OCI-M1 (cell line): ENCODE data around the gene FTCDNL1.

Experiments
- DNase-seq: peaks from one replicate; lab custom pipeline; 2025; lab: John Stamatoyannopoulos, UW

The FTCDNL1 gene

DNA sequence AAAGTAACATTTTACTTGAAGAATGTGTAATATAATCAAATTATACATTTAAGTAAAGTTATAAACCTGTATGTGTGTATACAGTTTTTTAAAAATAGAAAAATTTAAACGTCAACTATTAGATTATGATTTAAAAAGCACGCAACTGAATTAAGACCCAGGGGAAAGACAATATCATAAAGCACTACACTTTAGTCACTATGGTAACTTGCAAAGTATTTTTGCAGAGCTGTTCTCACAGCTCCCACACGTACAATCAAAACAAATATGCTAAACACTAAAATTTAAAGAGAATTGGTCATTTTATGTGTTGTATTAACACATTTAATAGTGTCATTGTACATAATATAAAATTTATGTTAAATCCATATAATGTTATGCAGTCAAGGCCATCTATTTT is 59.7 kb downstream of the FTCDNL1 start:
- no peak for DNase-seq

DNA sequence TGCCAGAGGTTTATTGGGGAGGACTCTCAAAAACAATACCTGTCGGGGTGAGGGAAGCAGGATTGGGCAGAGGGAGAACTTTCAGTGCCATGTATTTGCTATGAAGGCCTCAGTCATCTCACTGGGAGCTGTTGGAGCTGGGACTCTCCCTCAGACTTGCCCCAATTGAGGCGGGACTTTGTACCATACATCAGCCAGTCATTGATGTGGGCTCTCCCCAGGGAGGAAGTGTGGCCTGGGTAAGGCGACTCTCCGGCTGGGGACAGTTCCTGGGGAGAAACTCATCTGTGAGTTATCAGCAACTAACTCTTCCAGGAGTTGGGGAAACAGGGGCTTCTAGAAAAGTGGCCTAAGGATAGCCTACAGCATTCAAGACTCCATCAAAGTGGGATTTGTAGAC is 66.5 kb downstream of the FTCDNL1 start:
- no peak for DNase-seq

DNA sequence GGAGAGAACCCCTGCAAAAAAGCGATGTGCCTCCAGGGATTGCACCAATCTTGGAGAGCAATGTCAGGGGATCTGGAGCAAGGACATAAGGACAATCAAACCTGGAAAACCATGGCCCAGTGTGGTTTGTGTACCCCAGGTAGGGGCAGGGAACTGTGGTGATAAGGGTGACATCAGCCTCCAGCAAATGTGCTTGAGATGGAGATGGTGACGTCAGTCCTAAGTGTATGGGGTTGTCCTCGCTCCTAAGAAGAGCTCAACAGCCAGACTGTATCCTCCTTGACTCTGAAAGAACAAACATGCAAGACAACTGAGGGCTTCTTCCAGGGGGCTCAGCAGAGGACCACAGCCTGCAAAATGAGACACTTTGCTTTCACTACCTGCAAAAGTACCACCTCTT is 71.4 kb downstream of the FTCDNL1 start:
- no peak for DNase-seq

DNA sequence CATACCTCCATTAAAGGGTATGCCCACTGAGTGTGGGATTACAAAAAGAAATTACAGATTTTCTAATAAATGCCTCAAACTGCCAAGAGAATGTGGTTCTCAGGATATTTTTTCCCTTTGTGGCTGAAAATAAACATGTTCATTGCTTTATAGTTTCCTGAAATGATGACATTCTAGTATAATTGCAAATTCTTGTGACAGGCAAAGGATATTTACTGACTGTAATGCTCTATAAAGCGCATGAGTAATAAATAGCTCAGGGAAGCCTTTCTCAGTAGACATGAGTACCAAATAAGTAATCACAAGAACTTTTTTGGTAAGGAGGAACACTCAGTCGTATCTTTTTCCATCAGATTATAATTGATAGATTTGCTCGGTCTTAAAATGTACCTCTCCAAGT is 72.3 kb downstream of the FTCDNL1 start:
- DNase-seq = no peak

DNA sequence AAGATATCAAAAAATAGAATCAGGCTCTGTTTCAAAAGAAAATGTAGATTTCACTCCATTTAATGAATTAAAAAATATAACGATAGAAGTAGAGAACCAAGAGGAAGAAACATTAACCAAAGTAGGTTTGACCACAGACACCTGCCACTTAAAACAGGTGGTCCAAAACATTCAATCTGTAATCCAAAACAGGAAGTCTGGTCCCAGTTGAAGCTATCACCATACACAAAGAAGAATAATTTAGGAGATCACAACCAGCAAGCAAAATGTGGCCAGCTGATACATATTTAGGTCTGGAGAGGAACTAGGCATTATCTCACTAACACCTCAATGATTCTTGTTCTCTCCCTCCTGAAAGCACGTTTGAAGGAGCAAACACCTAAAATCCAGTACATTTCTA is 73.1 kb downstream of the FTCDNL1 start:
- DNase-seq = no peak

DNA sequence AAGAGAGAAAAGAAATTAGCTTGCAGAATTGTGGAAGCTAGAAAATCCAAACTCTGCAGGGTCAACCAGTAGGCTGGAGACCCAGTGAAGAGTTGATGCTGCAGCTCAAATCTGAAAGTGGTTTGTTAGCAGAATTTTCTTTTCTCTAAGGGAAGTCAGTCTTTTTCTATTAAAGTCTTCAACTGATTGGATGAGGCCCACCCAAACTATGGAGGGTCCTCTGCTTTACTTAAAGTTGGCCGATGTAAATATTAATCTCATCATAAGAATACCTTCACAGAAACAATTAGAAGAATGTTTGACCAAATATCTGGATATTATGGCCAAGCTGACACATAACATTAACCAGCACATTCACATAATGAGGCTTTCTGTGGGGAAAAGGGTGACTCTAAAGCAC is 73.7 kb downstream of the FTCDNL1 start:
- no peak for DNase-seq

DNA sequence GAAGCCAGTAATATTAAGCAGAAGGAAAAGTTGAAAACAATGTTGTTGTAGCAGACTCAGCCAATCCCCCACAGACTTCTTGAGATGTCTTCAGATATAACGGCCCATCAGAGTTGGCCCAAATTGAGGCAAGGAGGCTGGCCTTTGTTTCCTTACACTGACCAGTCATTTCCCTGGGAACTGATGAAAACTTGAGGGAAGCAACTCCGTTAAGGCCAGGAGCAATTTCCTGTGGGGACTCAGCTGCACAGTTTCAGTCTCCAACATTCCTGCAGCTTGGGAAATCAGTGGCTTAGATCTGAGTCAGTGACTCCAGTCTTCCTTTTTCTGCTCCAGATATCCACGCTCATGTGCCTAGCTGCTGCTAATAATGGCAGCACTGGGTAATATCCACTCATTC is 75.7 kb downstream of the FTCDNL1 start:
- DNase-seq = no peak

DNA sequence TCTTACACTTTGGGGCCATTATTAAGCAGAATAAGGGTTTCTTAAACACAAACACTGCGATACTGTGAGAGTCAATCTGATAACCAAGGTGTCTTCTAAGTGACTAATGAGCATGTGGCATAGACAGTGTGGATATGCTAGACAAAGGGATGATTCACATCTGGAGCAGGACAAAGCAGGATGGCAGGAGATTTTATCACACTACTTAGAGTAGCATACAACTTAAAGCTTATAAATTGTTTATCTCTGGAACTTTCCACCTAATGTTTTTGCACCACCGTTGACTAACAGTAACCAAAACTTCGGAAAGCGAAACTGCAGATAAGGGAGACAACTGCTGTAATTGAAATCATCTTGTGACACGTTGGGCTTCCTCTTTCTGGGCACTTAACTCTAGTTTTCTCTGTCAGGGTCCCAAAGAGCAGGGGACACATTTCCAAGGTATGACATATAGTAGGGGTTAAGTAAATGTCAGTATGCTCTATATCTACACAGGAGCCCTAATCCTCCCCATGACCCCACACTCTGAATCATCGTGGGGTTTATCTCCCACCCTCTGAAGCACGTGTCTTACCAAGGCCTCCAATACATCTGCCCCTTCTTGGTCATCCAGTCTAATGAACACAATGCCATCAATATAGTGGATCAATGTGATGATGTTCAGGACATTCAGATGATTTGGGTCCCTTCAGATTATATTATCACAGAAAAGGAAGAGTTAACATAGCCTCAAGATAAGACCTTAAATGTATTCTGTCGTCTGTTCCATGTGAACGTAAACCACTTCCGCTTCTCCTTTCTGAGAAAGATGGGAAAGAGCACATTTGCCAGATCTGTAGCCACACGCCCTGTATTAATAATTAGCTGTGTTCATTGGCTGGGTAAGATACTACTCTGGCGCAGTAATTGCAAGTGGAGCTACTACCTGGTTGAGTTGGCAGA is 78.7 kb downstream of the FTCDNL1 start:
- peak; percentile 90 for DNase-seq

DNA sequence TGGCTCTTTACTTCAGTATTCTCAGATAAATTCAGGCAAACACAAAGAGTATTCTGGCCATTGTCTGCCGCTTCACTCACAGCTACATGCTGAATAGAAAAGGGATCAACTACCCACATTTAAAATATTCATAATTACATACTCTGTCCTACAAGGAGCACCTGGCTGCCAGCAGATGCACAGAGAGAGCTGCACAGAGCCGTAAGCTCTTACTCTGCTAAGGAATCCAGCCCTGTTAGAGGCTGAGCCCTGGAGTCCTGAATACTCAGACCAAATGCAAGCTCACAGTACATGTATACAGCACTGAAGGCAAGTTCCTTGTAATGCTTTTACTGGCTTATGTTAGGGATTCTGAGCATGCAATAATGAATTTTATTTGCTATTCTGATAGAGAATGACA is 80.3 kb downstream of the FTCDNL1 start:
- DNase-seq = no peak

DNA sequence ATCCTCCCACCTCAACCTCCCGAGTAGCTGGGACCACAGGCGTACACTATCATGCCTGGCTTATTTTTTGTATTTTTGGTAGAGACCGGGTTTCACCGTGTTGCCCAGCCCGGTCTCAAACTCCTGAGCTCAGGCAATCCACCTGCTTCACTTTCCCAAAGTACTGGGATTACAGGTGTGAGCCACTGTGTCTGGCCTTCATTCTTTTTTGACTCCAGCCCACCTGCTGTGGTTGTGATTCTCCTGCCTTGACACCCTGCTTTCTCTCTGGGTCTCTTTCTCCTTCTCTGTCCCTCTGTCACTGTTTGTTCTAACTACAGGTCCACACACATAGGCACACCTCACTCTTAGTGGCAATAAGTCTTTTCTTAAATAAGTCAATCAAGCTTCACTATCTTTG is 85.3 kb downstream of the FTCDNL1 start:
- no peak for DNase-seq

DNA sequence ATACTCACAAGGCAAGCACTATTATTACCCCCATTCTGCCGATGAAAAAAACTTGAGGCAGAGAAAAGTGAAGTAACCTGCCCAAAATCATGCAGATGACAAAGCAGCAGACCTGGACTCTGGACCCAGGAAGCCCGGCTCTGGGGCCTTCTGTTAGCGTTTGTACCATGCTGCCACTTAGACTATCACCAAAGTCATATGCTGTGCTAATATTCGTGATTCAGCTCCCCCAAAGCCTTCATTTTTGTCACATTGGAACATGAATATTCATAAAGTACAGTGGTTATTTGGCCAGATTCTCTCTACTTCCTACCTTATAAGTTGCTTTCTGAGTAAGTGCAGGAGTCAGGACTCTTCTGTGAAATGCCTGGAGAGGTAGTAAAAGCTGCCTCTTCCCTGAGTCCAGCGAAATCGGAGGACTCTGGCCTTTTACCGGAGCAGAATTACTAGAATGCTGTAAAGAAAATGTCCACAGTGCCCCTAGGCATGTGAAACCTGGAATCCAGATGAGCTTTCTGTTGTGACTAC is 86.7 kb downstream of the FTCDNL1 start:
- no peak for DNase-seq

DNA sequence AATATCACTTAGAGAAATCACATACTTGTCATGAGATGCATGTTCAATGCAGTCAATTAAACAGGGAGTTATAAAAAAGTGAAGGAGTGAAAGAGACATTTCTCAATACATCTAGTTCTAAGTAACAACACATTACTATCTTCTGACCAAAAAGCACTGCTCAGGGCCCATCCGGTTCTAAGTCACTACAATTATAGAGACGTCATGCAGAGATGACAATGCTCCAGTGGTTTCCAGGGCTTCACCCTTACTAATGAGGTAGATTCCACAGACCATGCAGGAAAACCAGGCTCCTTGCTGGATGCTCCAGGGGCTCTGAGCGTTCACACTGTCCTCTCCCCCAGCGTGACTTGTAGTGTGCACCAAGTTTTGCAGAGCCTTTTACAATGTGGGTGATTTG is 88.0 kb downstream of the FTCDNL1 start:
- DNase-seq = no peak

DNA sequence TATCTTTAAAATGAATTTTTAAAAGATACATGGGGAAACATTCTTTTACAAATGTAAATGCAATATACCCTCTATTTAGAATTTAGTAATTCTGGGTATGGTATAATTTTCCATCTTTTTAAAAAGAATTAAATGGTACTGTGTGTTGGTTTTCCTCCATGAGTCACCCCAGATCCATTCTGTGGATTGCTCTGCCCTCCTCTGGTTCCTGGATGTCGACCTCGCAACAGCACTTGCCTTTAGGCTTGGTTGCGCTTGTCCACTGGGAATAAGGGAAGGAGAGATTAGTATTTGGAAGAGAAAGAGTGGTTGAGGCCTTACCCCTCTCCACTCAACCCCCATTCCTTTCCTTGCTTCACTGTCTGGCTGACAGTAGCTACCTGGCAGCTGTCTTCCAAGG is 90.4 kb downstream of the FTCDNL1 start:
- no peak for DNase-seq

DNA sequence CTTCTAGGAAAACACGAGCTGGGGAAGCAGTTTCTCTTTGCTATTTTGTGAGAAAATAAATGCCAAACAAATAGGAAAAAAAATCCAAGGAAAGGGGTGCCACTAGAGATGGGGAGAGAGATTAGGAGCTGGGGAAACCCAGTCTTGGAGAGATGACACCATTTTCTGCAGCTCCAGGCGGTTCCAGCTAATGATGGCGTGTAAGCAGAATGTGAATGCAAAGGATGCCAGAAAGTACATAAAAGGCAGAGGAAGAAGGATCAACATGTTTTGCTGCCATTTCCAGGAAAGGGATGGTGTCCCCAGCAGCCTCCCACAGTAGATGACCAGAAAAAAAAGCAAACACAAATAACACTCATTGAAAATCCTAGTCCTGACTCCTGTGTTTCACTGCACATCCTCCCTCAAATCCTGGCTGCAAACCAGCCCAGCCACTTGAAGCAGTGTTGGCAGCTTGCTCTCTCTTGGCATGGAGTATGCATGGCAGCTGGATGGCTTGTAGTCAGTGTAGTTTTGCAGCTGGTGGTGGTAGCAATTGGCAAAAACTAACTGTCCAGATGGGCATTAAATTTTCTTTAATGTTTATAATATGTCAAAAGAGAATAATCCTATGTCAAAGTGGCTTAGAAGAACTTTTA is 93.6 kb downstream of the FTCDNL1 start:
- DNase-seq = no peak

DNA sequence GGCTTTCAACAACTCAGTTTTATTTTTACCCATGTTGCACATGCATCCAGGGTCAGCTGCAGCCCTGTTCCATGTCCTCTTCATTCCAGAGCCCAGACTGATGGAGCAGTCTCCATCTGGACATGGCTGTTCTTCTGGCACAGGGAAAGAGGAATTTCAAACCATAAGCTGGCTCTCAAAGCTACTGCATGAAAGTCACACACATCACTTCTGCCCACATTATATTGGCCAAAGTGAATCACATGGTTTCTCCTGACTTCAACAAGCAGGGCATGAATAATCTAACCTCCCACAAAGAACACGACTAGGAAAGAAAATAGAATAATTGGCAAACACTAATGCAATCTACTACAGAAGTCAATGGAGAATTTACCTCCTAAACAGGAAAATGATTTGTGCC is 94.2 kb downstream of the FTCDNL1 start:
- no peak for DNase-seq

DNA sequence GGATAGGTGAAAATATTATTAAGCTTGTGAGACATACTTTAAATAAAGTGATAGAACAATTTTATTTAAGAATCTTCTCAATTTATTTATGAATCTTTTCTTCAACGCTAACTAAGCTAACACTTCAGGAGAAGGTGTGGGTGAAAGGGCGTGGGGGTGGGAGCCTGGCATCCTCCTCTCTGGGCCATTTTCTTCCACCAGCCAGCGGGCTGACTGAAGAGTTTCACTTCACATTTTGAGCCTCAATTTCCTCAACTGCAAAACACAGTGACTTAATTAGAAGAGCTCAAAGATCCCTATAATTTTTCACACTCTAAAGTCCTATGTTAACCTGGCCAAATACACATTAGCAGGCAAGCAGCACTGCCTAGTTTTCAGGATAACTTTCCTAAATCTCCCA is 94.8 kb downstream of the FTCDNL1 start:
- DNase-seq = no peak

DNA sequence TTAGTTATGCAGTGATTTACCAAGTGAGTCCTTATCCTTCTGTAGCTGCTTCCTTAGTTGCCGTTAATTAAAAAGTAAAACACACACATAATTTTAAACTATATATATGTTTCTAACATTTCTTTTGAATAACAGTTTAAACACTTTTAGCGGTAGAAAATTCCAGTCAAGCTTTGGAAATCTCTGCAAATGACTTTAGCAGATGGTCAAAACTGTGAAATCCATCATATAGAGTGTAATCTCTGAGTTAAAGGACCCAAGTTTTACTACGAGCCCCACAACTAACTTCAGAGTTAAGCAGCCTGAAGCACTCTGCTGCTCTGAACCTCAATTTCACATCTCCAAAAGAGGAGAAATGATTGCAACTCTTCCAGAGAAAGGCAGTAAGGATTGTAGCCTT is 96.2 kb downstream of the FTCDNL1 start:
- DNase-seq = no peak

DNA sequence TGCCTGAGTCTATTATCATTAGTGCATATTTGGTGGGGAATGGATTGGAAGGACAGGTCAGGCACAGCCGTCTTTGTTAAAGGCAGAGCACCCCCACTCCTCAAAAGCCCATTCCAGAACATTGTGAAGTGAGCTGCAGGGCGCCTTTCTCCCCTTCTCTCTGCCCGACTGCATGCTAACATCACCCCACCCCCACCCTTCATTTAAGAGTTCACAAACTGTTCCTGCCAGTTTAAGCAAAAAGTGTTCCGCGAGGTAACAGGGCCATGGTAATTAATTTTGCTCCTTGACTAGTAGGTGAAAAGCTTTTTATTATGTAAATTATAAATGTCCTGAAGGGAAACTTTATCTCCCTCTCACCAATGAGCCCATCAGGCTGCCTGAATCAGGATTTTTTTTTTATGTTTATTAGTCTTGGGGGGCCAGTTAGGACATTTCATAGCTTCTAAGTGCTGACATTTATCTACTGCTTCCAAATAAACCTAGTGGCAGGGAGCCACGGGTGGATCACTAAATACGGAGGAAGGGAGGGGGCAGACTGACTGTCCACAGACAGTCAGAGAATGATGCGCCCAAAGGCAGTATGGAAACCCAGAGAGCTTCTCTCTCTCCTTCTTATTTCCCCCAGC is 99.4 kb downstream of the FTCDNL1 start:
- no peak for DNase-seq

DNA sequence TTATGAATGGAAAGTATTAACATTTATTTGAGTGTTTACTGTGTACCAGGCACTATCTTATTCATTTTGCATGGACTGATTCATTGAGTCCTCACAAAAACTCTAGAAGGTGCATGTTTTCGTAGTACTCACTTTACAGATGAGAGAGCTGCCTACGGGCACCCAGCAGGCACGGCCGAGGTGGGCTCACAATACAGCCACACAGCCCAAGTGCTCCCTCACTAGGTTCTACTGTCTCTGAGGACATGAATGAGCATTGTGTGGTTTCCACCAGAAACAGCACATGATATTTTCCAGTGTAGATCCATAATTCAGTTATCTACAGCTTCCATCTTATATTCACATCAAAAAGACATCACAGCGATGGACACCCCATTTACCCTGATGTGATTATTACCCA is 101.4 kb downstream of the FTCDNL1 start:
- DNase-seq = no peak

DNA sequence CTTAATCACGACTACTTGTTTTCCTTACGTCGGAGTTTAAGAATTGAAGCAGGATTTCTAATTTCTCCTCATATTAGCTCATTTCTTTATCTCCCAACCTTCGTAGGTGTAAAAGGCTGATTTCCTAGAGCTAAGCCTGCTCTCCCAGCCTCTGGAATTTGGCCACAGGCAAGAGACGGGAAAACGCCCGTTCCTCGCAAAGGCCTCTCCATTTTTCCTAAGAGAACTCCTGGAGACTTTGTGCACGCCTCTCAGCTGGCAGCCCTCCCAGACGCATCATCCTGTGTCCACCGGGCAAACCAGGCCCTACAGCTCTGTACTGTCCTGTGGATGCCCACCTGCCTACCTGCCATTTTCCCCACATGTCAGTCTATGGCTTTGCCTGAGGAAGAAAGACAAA is 106.3 kb downstream of the FTCDNL1 start:
- DNase-seq = no peak

DNA sequence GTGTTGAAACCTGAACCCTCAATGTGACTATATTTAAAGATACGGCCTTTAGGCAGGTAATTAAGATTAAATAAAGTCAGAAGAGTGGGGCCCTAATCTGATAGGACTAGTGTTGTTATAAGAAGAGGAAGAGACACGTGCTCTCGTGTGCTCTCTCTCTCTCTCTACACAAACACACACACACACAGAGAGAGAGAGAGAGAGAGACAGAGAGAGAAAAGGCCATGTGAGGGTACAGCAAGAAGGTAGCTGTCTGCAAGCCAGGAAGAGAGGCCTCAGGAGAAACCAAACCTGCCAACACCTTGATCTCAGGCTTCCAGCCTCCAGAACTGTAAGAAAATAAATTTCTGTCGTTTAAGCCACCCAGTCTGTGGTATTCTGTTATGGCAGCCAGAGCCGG is 106.7 kb downstream of the FTCDNL1 start:
- no peak for DNase-seq

DNA sequence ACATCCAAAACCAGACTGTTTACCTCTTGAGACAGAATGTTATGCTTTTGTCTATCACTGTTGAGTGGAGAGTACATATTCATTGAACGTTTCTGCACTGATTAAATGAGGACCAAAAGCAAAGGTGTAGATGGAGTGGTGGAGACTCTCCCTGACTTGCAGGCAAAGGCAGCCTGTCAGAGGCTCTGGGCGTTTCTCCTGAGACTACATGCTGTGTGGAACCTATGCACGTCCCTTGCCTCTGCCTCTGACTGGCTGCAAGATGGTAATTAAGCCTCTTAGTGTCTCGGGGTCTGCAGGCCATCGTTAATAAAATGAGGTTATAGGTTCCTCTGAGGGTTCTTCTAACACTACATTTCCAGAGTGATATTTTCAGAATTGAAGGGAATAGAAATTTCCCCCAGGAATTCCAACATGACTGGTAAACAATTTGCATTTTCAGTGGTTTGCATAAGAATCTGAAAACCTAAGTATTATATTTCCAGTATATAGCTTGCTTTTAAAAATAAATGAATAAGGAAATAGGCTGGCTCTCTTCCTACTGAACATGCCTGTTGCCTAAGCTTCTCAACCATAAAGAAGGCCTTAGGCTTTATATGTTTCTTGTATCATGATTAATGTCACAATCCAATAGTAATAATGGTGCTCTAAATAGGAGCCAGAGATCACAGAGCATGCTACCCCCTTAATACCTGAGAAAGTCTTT is 107.4 kb downstream of the FTCDNL1 start:
- no peak for DNase-seq
